ENCODE measurements around the gene PRKCE.
A peak's percentile ranks its signal among the peaks of the same experiment; 100 is the strongest.

PRKCE gene

DNA sequence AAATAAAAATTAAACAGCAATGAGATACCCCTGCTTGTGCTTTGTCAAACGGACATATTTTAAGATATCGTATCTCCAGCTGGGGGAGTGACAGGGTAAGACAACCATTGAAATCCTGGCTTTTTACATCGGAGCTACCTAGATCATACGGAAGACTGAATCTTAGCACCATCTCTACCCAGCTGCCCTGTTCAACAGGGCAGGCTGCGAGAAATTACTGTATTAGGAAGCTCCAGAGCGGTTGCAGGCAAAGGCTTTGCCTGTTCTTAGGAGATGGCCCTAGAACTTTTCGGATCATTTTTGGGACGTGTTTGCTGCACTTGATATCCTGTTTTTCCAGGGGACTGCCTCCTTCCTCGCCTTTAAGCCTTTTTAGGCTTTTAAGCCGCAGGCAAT lies 2.0 kb upstream of the PRKCE start:
- peak; percentile 45 for DNase-seq (ENCODE audit: low read depth)
- TF ChIP-seq, protein P1, sequence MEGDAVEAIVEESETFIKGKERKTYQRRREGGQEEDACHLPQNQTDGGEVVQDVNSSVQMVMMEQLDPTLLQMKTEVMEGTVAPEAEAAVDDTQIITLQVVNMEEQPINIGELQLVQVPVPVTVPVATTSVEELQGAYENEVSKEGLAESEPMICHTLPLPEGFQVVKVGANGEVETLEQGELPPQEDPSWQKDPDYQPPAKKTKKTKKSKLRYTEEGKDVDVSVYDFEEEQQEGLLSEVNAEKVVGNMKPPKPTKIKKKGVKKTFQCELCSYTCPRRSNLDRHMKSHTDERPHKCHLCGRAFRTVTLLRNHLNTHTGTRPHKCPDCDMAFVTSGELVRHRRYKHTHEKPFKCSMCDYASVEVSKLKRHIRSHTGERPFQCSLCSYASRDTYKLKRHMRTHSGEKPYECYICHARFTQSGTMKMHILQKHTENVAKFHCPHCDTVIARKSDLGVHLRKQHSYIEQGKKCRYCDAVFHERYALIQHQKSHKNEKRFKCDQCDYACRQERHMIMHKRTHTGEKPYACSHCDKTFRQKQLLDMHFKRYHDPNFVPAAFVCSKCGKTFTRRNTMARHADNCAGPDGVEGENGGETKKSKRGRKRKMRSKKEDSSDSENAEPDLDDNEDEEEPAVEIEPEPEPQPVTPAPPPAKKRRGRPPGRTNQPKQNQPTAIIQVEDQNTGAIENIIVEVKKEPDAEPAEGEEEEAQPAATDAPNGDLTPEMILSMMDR (conservative IDR thresholded peaks at IDR 0.05; ENCODE audit: control insufficient read depth, insufficient read depth, low read depth, low read length): no peak
- H3K4me3 ChIP-seq (ENCODE audit: control insufficient read depth, low read depth, low read length): peak overlapping the region; percentile 83

- TF ChIP-seq, protein P1 (conservative IDR thresholded peaks at IDR 0.05; ENCODE audit: control insufficient read depth, insufficient read depth, low read depth, low read length): no peak
- peak; percentile 57 for DNase-seq (ENCODE audit: low read depth)
- H3K4me3 ChIP-seq (ENCODE audit: control insufficient read depth, low read depth, low read length): peak overlapping the region; percentile 83
These were observed 1.3 kb upstream of the PRKCE start for GRCh38 chr2:45649858-45650811.

GRCh38 chr2:45650851-45651414 lies 542 bp upstream of the PRKCE start:
- TF ChIP-seq, protein P1 (conservative IDR thresholded peaks at IDR 0.05; ENCODE audit: control insufficient read depth, insufficient read depth, low read depth, low read length): peak; percentile 37
- peak; percentile 97 for DNase-seq (ENCODE audit: low read depth)
- H3K4me3 ChIP-seq (ENCODE audit: control insufficient read depth, low read depth, low read length): peak overlapping the region; percentile 83

DNA sequence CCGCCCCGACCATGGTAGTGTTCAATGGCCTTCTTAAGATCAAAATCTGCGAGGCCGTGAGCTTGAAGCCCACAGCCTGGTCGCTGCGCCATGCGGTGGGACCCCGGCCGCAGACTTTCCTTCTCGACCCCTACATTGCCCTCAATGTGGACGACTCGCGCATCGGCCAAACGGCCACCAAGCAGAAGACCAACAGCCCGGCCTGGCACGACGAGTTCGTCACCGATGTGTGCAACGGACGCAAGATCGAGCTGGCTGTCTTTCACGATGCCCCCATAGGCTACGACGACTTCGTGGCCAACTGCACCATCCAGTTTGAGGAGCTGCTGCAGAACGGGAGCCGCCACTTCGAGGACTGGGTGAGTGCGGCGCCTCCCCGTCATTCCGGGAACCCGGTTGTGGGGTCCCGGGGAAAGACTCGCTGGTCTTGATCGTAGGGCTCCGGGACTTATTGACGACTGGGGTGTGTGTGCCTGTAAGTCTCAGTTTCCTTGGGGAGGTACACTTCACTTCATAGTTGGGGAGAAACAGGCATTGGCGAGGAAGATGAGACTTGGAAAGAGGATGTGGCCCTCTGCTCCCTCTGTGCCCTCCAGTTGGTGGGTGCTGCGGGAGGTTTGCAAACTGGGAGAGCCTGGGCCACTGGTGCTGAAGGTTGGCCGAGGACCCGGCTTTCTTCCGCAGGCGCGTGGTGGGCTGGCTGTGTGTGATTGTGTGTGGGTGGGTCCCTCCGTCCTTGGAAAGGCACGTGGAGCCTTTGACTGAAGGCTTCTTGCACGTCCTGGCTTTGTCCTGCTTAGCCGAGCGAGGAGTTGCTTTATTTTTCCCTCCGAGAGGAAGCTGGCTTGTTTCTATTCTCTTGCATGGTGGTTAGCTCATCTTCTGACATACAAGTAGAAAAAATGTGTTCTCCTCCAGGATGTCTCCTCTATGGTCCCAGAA lies 886 bp downstream of the PRKCE start:
- H3K4me3 ChIP-seq (ENCODE audit: control insufficient read depth, low read depth, low read length): peak overlapping the region; percentile 76
- peak; percentile 58 for DNase-seq (ENCODE audit: low read depth)
- TF ChIP-seq, protein P1 (conservative IDR thresholded peaks at IDR 0.05; ENCODE audit: control insufficient read depth, insufficient read depth, low read depth, low read length): no peak

DNA sequence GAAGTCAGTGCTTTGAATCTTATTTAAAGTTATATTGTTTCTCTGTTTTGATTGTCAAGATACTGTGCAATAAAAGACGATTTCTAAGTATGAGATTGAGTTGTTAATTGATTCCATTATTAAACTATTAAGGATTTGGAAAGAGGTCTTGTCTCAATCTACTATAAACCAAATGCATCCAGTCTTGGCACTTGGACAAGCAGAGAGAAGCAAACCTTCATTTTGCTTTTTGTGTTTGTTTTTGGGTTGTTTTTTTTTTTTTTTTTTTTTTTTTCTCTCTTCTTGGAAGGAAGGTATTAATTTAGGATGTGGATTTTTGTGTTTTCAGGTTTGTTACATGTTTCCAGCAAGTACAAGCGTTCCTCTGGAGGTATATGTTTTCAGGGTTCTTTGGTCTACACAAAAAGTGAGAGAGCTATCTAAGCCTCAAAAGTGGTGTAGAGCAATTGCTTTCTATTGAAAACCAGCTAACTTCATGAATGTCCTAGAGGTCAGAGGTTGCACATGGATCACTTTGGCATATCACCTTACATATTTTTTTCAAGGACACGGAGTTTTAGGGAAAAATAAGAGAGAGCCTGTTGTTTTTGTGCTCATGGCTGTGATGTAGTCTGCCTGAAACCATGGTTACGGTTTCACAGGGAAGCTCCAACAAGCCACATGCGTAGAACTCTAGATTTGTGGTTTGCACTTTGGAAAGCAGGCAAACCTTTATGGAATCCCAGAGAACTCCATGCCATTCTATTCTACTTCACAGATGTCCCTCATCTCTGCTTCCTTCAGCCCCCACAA lies 1.8 kb downstream of the PRKCE start:
- peak overlapping the region; percentile 76 for H3K4me3 ChIP-seq (ENCODE audit: control insufficient read depth, low read depth, low read length)
- DNase-seq (ENCODE audit: low read depth): no peak
- TF ChIP-seq, protein P1 (conservative IDR thresholded peaks at IDR 0.05; ENCODE audit: control insufficient read depth, insufficient read depth, low read depth, low read length): no peak
